ENCODE data around the gene RAI1.

RAI1 gene

DNA sequence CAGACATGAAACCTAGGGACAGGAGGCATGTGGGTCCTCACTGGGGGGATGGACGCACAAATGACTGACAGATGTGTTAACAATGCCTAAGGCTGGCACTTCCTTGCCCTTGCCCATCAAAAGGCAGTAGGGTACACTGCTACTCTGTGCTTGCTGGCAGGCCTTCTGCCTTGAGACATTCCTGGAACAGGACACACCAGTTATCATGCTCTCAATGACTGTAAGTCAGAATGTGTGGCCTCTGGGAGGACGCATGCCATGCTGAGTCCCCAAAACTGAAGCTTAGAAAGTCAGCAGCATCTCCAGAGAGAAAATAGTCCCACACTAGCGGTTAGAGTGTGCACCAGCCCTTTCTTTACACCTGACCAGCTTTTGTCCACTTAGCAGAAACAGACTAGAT, 171.7 kb downstream of the RAI1 start:
- DNase-seq = no peak

DNA sequence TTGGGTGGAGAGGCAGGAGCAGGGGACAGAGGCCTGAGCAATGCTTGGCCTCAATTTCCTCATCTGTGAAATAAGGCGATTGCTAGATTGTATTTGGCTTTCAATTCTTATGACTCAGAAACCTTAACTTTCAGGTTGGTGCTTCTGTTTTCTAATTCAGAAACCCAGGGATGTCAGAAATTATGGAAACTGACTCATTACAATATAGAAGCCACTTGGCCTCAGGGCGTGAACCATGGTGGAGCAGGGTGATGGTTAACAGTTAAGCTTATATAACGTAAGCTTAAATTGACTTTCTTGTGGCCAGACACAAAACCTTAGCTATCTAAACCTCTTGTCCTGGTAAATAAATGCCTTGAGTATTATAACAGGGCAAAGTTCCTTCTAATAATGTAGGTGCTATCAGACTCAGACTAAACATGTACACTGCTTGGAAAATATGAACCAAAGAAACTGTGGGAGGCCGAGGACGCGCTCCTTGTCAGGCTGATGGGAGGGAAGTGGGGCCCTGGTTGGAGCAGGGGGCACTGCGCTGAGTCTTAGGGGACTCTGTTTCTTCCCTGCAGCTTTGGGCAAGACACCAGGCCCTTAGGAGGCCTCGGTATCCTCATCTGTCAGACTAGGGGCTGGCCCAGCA, 172.7 kb downstream of the RAI1 start:
- no peak for DNase-seq

DNA sequence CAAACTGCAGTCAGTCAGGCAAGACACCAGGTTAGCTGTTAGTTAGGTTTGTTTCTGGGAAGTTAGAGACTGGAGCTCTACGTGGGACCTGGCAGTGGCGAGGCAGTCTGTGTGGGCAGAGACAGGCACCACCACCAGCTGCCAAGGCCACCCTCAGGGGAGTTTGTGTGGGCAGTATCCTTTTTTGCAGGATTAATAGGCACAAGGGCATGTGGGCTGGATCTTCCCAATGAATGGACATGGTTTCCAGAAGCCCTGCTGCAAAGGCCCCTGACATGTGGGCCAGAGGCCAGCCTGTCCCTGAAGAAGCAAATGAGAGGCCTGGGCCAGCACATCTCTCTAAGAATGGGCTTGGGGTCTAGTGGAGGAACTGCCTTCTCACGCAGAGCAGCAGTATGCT, 174.7 kb downstream of the RAI1 start:
- no peak for DNase-seq

GRCh38 chr17:17856386-17856785, 175.1 kb downstream of the RAI1 start:
- DNase-seq = no peak

DNA sequence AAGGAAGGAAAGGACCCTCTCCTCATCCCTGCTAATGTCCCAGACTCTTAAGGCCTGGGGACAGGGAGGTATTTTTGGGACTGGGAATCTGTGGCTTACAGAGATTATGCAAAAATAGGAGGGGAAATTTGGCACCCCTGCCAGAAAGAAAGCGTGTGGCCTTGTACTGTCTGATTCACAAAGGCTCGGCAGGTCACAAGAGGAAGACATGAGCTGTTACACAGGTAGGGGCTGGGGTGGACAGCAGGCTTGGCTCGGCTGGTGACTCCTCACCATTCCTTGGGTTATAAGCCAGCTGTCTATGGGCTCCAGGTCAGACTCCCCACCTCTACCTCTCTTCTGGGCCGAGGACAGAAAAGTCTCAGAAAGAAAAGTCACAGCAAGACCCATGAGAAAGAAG, 176.2 kb downstream of the RAI1 start:
- DNase-seq = no peak

GRCh38 chr17:17859909-17860765, 178.9 kb downstream of the RAI1 start:
- peak; percentile 73 for DNase-seq

- no peak for DNase-seq
Observed at GRCh38 chr17:17860766-17861107, 179.5 kb downstream of the RAI1 start.

Measured in activated CD8-positive, alpha-beta memory T cell treated with anti-CD3 and anti-CD28 coated beads, Interleukin-2, amount 50 U/mL, for 4 hours (primary cell).